HG03097 (cell line): ENCODE data around the gene TMEM253.

ENCODE experiments used
- ATAC-seq: cut with Tn5 transposase; IDR thresholded peaks from one replicate; pipeline ENCODE4 v1.9.1; 2021; ENCODE audit not compliant: unreplicated experiment, low FRiP score

TMEM253 gene

GRCh38 chr14:21089877-21090193, 11.0 kb upstream of the TMEM253 start:
- no peak for ATAC-seq

DNA sequence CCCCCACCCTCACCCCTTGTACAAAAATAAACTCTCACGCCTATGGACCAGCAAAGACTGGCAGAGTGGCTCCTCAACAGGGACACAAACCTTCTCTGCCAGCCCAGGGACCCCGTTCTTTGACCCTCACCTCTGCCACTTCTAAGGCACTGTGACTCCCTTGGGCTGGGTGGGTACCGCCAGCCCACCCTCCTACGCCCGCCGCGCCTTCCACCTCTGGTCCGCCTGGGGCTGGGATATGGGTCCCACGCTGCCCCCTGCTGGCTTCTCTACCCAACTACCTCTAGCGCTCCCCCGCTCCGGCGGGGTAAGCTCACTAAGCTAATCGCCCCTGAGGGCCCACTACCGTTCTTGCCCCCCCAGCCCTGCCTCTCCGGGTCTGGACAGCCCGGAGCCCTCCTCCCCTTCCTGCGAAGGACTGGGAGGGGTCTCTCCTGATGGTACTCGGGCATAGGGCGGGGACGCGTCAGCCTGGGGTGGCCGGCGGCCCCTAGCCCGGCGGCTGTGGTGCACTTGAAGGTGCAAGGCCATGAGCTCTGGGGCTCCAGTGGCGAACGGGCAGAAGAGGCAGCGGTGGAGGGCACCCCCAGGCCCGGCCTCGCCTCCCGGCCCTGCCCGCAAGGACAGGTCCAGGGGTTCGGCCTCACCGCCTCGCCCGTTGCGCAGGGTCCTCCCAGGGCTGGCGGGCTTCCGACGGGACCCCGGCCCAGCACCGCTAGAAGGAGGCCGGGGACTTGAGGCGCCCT, 10.5 kb upstream of the TMEM253 start:
- no peak for ATAC-seq

- ATAC-seq = no peak
These were observed 9.8 kb upstream of the TMEM253 start for GRCh38 chr14:21090940-21091663.

DNA sequence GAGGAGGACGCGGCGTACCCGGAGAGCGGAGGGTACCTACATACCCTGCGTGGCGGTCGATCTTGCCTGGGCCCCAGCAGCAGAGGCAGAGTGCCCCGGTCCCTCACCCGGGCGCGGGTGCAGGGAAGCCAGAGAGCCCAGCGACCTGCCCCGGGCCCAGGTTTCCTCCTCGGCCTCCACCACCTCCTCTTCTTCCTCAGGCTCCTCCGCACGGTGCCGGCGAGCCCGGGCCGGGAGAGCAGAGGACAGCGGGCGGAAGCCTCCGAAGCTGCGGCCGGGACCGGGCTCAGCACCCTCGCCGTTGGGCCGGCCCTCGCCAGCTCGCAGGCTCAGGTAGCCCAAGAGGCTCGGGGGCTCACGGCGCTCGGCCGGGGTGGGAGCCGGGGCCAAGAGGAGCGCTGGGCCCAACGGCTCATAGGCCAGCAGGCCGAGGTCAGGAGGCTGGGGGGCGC, 9.0 kb upstream of the TMEM253 start:
- ATAC-seq = no peak

GRCh38 chr14:21092273-21093011, 8.4 kb upstream of the TMEM253 start:
- ATAC-seq = peak; percentile 51

- ATAC-seq = no peak
These were observed 7.8 kb upstream of the TMEM253 start for GRCh38 chr14:21093018-21093417.

- ATAC-seq = no peak
These were observed 6.8 kb upstream of the TMEM253 start for GRCh38 chr14:21093769-21094681.

GRCh38 chr14:21095430-21096205, 5.2 kb upstream of the TMEM253 start:
- no peak for ATAC-seq

DNA sequence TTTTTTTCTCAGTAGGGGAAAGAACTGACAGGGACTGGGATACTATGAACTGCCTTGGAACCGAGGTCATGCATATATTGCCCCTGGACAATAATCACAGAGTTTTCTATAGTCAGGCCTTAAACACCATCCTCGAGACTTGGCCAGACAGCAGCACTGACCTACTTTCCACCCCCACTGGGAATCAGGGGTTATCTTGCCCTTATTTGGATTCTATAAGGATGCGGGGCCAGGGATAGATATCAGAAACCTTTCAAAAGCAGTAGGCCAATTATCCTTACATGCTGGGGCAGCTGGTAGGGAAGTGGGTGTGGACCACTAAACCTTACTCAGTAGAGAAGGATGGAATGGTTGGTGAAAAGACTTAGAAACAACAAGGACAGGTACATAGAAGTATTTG, 4.4 kb upstream of the TMEM253 start:
- no peak for ATAC-seq

DNA sequence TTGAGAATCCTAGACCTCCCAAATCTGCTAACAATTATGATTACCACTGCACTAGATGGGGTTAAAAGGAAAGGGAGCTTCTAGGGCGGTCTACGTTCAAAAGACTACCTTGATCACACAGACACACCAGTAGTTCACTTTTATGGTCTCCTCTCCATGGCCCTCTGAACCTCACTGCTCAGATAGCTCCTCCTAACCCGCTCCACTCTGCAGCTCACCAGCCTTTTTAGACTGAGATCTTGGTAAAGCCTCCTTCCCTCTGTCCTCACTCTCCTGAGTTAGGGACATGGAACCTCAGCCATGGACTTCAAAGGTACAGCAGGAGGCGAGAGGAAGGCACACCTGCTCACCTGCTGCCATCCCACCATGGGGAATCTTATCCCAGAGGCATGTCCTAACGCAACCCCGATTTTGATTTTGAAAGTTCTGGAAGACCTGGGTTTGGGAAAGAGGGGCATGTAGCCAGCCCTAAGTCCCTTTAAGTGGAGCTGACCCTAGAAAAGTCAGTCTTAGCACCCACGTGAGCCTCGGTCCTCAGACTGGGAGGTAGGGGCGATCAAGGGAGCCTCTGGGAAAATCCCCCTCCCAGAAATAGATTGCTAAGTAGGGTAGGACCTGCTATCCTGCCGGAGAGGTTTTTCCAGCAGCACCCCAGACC, 3.8 kb upstream of the TMEM253 start:
- no peak for ATAC-seq

- no peak for ATAC-seq
These were observed 3.2 kb upstream of the TMEM253 start for GRCh38 chr14:21097636-21098075.

DNA sequence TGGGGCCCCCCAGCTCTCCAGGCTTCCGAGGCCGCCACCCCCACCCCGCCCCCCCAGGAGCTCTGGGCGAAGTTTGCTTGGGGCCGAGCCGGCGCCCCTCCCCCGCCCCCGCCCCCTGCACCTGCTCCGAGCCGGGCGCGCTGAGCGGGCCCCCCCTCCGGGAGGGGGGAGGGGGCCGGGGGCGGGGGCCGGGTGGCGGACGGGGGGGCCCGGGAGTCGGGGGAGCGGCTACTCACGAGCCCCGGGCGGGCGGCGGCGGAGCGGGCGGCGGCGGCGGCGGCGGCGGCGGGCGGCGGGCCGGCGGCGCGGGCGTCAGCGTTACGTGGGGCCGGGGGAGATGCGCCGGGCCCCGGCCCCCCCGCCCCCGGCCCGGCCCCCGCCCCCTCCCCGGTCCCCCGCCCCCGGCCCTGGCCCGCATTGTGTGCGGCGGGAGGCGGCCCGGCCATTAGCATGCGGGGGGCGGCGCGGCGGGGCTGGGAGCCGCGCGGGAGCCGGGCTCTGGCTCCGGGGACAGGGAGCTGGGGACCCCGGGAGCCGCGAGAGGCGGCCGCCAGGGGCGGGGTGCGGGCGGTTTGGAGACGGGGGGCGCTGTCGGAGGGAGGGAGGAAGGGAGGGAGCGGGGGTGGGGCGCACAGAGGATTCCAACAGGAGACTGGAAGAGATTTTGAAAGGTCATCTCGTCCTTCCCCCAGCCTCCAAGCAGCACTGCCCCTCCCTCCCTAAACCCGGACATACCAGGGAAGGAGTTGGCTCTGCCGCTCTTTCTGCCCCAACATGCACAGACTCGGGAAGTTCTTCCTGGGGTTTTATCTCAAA, 2.6 kb upstream of the TMEM253 start, which contains the start of gene ZNF219:
TSS of gene ZNF219 (minus strand) at position 580 of the 816 bp plus-strand sequence. CDS start 5,064 bp downstream, outside the sequence.
- ATAC-seq = no peak

- ATAC-seq = no peak
These were observed 1.8 kb upstream of the TMEM253 start for GRCh38 chr14:21098892-21099595.

DNA sequence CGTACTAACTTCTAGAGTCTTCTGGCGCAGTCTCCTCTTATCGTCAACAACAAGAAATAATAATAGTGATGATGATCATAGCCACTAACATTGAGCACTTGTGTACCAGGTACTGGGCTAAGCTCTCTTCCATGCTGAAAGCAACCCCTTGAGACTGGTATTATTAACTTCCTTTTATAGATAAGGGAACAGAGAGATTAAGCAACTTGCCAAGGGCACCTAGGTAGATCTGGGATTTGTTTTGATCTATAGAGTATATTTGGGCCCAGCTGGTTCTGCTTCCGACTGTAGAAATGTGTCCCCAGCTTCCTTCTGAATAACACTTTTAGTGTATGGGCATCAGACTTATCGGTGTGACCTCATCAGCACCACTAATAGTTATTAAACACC, 1.3 kb upstream of the TMEM253 start:
- ATAC-seq = no peak

DNA sequence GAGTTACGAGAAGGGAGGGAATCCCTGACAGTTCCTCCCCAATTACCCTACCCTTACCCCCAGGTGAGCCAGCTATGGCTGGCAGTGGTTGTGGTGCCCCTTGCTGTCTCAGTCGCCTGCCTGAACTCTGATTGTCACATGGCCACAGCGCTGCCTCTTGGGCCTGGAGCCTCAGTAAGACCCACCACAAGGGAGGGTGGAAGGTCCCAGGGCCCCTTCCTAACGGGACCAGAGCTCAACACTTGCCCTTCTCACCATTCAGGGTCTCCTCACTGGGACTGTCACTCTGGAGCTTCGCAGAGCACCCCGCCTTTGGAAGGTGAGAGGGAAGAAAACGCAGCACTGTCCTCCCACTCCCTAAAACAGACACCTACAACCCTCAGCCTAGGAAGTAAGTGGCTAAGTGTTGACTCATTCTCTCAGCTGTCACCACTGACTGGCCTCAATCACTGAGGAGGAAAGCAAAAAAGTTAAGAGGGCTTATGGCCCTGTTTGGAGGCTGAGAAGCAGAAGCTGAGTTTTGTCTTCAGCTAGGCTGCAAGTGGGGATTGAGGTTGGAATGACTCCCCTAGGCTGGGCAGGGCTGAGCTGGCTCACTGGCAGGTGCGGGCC, 1.0 kb downstream of the TMEM253 start:
- no peak for ATAC-seq

- ATAC-seq = no peak
These were observed 1.9 kb downstream of the TMEM253 start for GRCh38 chr14:21102521-21103410.
